WTC11 (cell line): ENCODE measurements around the gene ANKRD28. TPM values are rescaled to one million over a fixed set of nuclear protein-coding genes. Genes with fewer than 3 reads are reported as not detected.

ENCODE experiments used
- ATAC-seq: fragments of 200-7000 bp; cut with Tn5 transposase; 2 replicates; pipeline ENCODE4 v1.10.0; 2021; ENCODE audit warnings: mild to moderate bottlenecking, moderate library complexity
- CTCF ChIA-PET: fragments of 300-600 bp; sonication (Branson Sonifier 250); formaldehyde crosslinking; loops from one replicate; lab custom pipeline; 2021; ENCODE audit warnings: antibody characterized with exemption; lab: Charles Lee
- POLR2A ChIA-PET: fragments of 350-600 bp; sonication (Branson Sonifier 250); formaldehyde crosslinking; loops from one replicate; lab custom pipeline; 2021; ENCODE audit warnings: antibody characterized with exemption; lab: Charles Lee
- DNase-seq: peaks from one replicate; pipeline ENCODE4 v3.0.0; 2021; ENCODE audit warnings: low spot score
- H3K27ac Mint-ChIP-seq: 2 replicates; pipeline ENCODE4 v1.8.0; 2021; ENCODE audit warnings: mixed read lengths
- H3K27me3 Mint-ChIP-seq: 2 replicates; pipeline ENCODE4 v1.8.0; 2021; ENCODE audit warnings: low read depth, mild to moderate bottlenecking, moderate library complexity, mixed read lengths
- H3K36me3 Mint-ChIP-seq: 2 replicates; pipeline ENCODE4 v1.8.0; 2021; ENCODE audit warnings: mixed read lengths
- H3K4me1 Mint-ChIP-seq: 2 replicates; pipeline ENCODE4 v1.8.0; 2022; ENCODE audit warnings: mixed read lengths
- H3K4me3 Mint-ChIP-seq: 2 replicates; pipeline ENCODE4 v1.8.0; 2021; ENCODE audit warnings: mild to moderate bottlenecking, moderate library complexity, mixed read lengths
- H3K9me3 Mint-ChIP-seq: 2 replicates; pipeline ENCODE4 v1.8.0; 2021; ENCODE audit warnings: mixed read lengths
- AFF4 ChIP-seq: sonication (generic); formaldehyde crosslinking; IDR thresholded peaks from 2 replicates; pipeline ENCODE4 v1.8.1; 2023; ENCODE audit warnings: mild to moderate bottlenecking, missing genetic modification reagents, borderline replicate concordance
- ATF6 ChIP-seq: sonication (generic); formaldehyde crosslinking; IDR thresholded peaks from 2 replicates; pipeline ENCODE4 v1.8.1; 2023; ENCODE audit warnings: mild to moderate bottlenecking, missing genetic modification reagents
- CDX4 ChIP-seq: fragments of 250-450 bp; sonication (Bioruptor Pico); IDR thresholded peaks from 2 replicates; pipeline ENCODE4 v1.9.0; 2021; ENCODE audit warnings: moderate library complexity, mild to moderate bottlenecking, inconsistent platforms, borderline replicate concordance
- CREB1 ChIP-seq: sonication (generic); formaldehyde crosslinking; IDR thresholded peaks from 2 replicates; pipeline ENCODE4 v1.8.0; 2023; ENCODE audit warnings: mild to moderate bottlenecking, missing genetic modification reagents
- GRHL2 ChIP-seq: fragments of 250-450 bp; sonication (Bioruptor Pico); IDR thresholded peaks from 2 replicates; pipeline ENCODE4 v1.8.0; 2022; ENCODE audit warnings: mild to moderate bottlenecking, moderate library complexity; ENCODE audit not compliant: insufficient replicate concordance, severe bottlenecking
- HMGA2 ChIP-seq: fragments of 250-450 bp; sonication (Bioruptor Pico); IDR thresholded peaks from 2 replicates; pipeline ENCODE4 v1.4.0; 2021; ENCODE audit warnings: mild to moderate bottlenecking, moderate library complexity
- IRF1 ChIP-seq: sonication (generic); formaldehyde crosslinking; IDR thresholded peaks from 2 replicates; pipeline ENCODE4 v1.8.0; 2023; ENCODE audit warnings: missing genetic modification reagents
- NFATC4 ChIP-seq: fragments of 250-450 bp; sonication (Bioruptor Pico); IDR thresholded peaks from 2 replicates; pipeline ENCODE4 v1.9.0; 2021; ENCODE audit warnings: mild to moderate bottlenecking
- NR1H2 ChIP-seq: sonication (generic); formaldehyde crosslinking; IDR thresholded peaks from 2 replicates; pipeline ENCODE4 v1.9.0; 2021; ENCODE audit warnings: mild to moderate bottlenecking, moderate library complexity, missing genetic modification reagents
- PRRX2 ChIP-seq: fragments of 250-450 bp; sonication (Bioruptor Pico); IDR thresholded peaks from 2 replicates; pipeline ENCODE4 v1.8.0; 2021; ENCODE audit warnings: mild to moderate bottlenecking
- SMAD3 ChIP-seq: sonication (generic); formaldehyde crosslinking; IDR thresholded peaks from 2 replicates; pipeline ENCODE4 v1.8.0; 2022; ENCODE audit warnings: missing genetic modification reagents, mild to moderate bottlenecking, borderline replicate concordance
- SMAD4 ChIP-seq: sonication (generic); formaldehyde crosslinking; IDR thresholded peaks from 2 replicates; pipeline ENCODE4 v1.8.0; 2022; ENCODE audit warnings: mild to moderate bottlenecking, missing genetic modification reagents
- SP1 ChIP-seq: sonication (generic); formaldehyde crosslinking; conservative IDR thresholded peaks from 2 replicates; pipeline ENCODE4 v1.8.1; 2022; ENCODE audit warnings: missing genetic modification reagents
- TEAD1 ChIP-seq: sonication (generic); formaldehyde crosslinking; IDR thresholded peaks from 2 replicates; pipeline ENCODE4 v1.8.0; 2022; ENCODE audit warnings: mild to moderate bottlenecking, missing genetic modification reagents
- TP53 ChIP-seq: sonication (generic); formaldehyde crosslinking; IDR thresholded peaks from 2 replicates; pipeline ENCODE4 v1.8.1; 2023; ENCODE audit warnings: mild to moderate bottlenecking, missing genetic modification reagents
- ZBTB43 ChIP-seq: sonication (generic); formaldehyde crosslinking; IDR thresholded peaks from 2 replicates; pipeline ENCODE4 v1.8.1; 2023; ENCODE audit warnings: mild to moderate bottlenecking, missing genetic modification reagents
- ZNF219 ChIP-seq: sonication (generic); formaldehyde crosslinking; IDR thresholded peaks from 2 replicates; pipeline ENCODE4 v1.8.0; 2023; ENCODE audit warnings: missing genetic modification reagents, mild to moderate bottlenecking, borderline replicate concordance
- ZNF232 ChIP-seq: sonication (generic); formaldehyde crosslinking; IDR thresholded peaks from 2 replicates; pipeline ENCODE4 v1.8.0; 2022; ENCODE audit warnings: mild to moderate bottlenecking, missing genetic modification reagents
- ZNF423 ChIP-seq: fragments of 250-450 bp; sonication (Bioruptor Pico); IDR thresholded peaks from 2 replicates; pipeline ENCODE4 v2.1.2; 2022; ENCODE audit warnings: mild to moderate bottlenecking, moderate library complexity
- total RNA-seq: library from RNA; stranded (reverse); gene quantifications from 3 replicates; pipeline ENCODE4 v1.2.3, GENCODE V29; 2021
- TF ChIP-seq, protein P1 (sequence below): sonication (generic); formaldehyde crosslinking; IDR thresholded peaks from 2 replicates; pipeline ENCODE4 v1.8.1; 2023; ENCODE audit warnings: mild to moderate bottlenecking, missing genetic modification reagents, moderate library complexity

ANKRD28 gene
- total RNA-seq, 1 experiment from 2014 or later, result 51.6 TPM

GRCh38 chr3:15839568-15839967, 41.8 kb upstream of the ANKRD28 start:
- POLR2A ChIA-PET, result interaction anchor here (0.6 kb wide), 1 partner anchor 385 kb away, joined by 3 read pairs; no protein-coding TSS in a partner anchor
- ATAC-seq (no peak), DNase-seq (no peak)
- Mint-ChIP-seq H3K4me3 (no peak overlapping the region), H3K27me3 (no peaks in the 10 kb centered on the region), H3K36me3 (peaks cover 20% of the 10 kb centered on the region), H3K4me1 (peaks cover 7% of the 10 kb centered on the region), H3K27ac (no peak overlapping the region), H3K9me3 (peaks cover 29% of the 10 kb centered on the region)
- TF ChIP-seq ATF6 (no peak), ZNF423 (CRISPR knock-in tag) (no peak)
- CTCF ChIA-PET, result no interaction called here

GRCh38 chr3:15831927-15832326, 34.1 kb upstream of the ANKRD28 start:
- no peak for ATAC-seq
- no peaks in the 10 kb centered on the region for H3K36me3 Mint-ChIP-seq
- H3K4me3 Mint-ChIP-seq, result no peak overlapping the region
- H3K9me3 Mint-ChIP-seq, result 0 out of 2 replicates have a peak, but pooled peaks cover under 1% of the 10 kb centered on the region
- no peak for TF ChIP-seq HMGA2 (CRISPR knock-in tag)
- no peak for TF ChIP-seq NR1H2 (CRISPR knock-in tag)
- no peak for TF ChIP-seq ZNF232 (CRISPR knock-in tag)
- TF ChIP-seq GRHL2 (CRISPR knock-in tag), result no peak
- TF ChIP-seq, all 79 proteins: peak for 0
- ChIA-PET CTCF (no interaction called here), POLR2A (no interaction called here)
- no peak overlapping the region for H3K27ac Mint-ChIP-seq
- peaks cover 12% of the 10 kb centered on the region for H3K4me1 Mint-ChIP-seq
- DNase-seq, result no peak
- H3K27me3 Mint-ChIP-seq, result no peaks in the 10 kb centered on the region

DNA sequence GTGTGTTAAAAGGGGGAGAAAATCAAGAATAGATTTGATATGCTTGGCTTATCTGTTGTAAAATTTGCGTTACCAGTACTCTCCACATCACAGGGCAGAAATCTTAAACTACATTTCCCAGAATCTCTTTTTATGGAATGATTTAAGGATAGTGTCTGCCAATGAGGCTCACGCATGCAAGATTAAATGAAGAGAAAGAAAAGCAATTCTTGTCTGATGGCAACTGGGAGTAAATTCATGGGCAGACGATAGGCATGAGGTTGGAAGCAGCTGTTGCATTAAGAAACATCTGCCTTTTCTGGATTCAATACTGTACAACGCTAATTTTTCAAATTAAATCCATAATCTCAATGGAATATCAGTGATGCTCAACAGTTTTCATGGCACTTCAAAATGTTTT, 27.2 kb upstream of the ANKRD28 start:
- Mint-ChIP-seq H3K4me1 (peaks cover 28% of the 10 kb centered on the region), H3K4me3 (no peak overlapping the region), H3K9me3 (no peaks in the 10 kb centered on the region), H3K36me3 (no peaks in the 10 kb centered on the region), H3K27ac (peak overlapping the region; percentile 40; the same call in 1 of the 2 replicates), H3K27me3 (no peaks in the 10 kb centered on the region)
- TF ChIP-seq NFATC4, result no peak
- TF ChIP-seq, protein P1, sequence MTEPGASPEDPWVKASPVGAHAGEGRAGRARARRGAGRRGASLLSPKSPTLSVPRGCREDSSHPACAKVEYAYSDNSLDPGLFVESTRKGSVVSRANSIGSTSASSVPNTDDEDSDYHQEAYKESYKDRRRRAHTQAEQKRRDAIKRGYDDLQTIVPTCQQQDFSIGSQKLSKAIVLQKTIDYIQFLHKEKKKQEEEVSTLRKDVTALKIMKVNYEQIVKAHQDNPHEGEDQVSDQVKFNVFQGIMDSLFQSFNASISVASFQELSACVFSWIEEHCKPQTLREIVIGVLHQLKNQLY (CRISPR knock-in tag), result no peak
- no peak for TF ChIP-seq ZNF219 (CRISPR knock-in tag)
- TF ChIP-seq PRRX2 (CRISPR knock-in tag), result no peak
- TF ChIP-seq CDX4 (CRISPR knock-in tag), result no peak
- ATAC-seq, result no peak
- DNase-seq, result no peak
- POLR2A ChIA-PET, result no interaction called here
- CTCF ChIA-PET, result no interaction called here

DNA sequence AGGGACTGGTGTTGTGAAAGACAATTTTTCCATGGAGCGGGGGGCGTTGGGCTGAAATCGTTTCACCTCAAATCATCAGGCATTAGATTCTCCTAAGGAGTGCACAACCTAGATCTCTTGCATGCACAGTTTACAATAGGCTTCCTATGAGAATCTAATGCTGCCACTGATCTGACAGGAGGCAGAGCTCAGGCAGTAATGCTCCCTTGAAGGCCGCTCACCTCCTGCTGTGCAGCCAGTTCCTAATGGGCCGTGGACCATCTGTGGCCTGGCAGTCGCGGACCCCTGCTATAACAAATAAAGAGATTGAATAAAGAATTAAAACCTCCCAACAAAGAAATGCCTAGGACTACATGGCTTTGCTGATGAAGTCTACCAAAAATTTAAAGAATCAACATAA, 25.3 kb upstream of the ANKRD28 start:
- POLR2A ChIA-PET, result no interaction called here
- DNase-seq, result peak; percentile 35
- Mint-ChIP-seq H3K4me3 (no peak overlapping the region), H3K27ac (no peak overlapping the region), H3K4me1 (peaks cover 28% of the 10 kb centered on the region), H3K27me3 (no peaks in the 10 kb centered on the region), H3K36me3 (no peaks in the 10 kb centered on the region), H3K9me3 (no peaks in the 10 kb centered on the region)
- CTCF ChIA-PET, result interaction anchor here (1.3 kb wide), 1 partner anchor 60 kb away, joined by 4 read pairs; no protein-coding TSS in a partner anchor
- ATAC-seq, result peak; percentile 48; the same call in 1 of the 2 replicates
- TF ChIP-seq IRF1 (CRISPR knock-in tag), result no peak
- no peak for TF ChIP-seq SMAD3 (CRISPR knock-in tag)
- TF ChIP-seq SP1 (CRISPR knock-in tag), result no peak
- no peak for TF ChIP-seq CREB1 (CRISPR knock-in tag)
- TF ChIP-seq SMAD4 (CRISPR knock-in tag), result no peak
- TF ChIP-seq TEAD1 (CRISPR knock-in tag), result no peak
- no peak for TF ChIP-seq ZBTB43 (CRISPR knock-in tag)
- no peak for TF ChIP-seq TP53
- TF ChIP-seq CDX4 (CRISPR knock-in tag), result no peak
- TF ChIP-seq AFF4, result no peak
